GM12874 (cell line): Measurements from ENCODE around the gene MMAB.

Experiments
- TF ChIP-seq, protein P1 (sequence below): IDR thresholded peaks from 2 replicates; pipeline ENCODE4 v1.5.1; 2011; ENCODE audit warnings: low read depth, mild to moderate bottlenecking, control low read depth, low read length, moderate library complexity; ENCODE audit not compliant: insufficient read depth

The MMAB gene

DNA sequence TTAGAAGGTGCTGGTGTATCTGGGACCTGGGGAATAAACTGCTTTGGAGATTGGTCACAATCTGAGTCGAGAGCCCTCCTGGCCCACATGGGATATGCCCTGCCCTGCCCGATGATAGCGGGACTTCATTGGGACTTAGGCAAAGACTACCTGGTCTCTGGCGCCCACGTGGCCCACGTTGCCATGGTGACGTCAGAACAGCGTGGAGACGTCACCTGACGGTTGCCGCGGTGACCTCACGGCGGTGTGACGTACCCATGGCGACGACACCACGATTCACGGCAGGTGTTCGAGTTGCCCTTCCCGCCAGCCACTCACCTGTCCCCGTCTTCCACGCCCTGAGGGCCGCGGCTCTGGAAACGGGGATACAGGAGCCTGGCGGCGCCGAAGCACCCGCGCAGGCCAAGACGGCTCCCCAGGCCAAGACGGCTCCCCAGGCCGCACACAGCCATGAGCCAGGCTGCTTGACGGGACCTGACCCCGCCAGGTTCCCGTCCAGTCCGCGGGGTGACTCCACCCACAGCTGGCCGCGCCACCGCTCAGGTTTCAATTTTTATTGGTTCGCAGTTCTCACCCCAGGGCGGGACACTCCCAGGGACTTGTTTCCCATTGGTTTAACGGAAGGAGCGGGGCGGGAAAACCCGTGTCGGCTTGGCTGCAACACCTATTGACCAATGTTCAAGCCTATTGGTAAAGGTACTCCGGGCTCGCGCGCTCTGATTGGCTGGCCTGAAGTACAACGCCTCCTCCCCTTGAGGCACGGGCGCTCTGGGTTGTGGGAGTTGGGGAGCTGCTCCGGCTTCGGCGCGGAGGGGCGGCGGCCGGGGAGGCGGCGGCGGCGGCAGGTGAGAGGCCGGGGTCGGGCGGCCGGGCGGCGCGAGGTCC is at the start of gene MMAB, which contains the start of gene MVK:
Gene MMAB (minus strand): TSS at position 476 of the 885 bp plus-strand sequence. CDS start 24 bp downstream, at position 452.
Gene MVK (plus strand): TSS at position 766 of the 885 bp plus-strand sequence. CDS start 1,029 bp downstream, outside the sequence.
- TF ChIP-seq, protein P1, sequence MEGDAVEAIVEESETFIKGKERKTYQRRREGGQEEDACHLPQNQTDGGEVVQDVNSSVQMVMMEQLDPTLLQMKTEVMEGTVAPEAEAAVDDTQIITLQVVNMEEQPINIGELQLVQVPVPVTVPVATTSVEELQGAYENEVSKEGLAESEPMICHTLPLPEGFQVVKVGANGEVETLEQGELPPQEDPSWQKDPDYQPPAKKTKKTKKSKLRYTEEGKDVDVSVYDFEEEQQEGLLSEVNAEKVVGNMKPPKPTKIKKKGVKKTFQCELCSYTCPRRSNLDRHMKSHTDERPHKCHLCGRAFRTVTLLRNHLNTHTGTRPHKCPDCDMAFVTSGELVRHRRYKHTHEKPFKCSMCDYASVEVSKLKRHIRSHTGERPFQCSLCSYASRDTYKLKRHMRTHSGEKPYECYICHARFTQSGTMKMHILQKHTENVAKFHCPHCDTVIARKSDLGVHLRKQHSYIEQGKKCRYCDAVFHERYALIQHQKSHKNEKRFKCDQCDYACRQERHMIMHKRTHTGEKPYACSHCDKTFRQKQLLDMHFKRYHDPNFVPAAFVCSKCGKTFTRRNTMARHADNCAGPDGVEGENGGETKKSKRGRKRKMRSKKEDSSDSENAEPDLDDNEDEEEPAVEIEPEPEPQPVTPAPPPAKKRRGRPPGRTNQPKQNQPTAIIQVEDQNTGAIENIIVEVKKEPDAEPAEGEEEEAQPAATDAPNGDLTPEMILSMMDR = no peak

DNA sequence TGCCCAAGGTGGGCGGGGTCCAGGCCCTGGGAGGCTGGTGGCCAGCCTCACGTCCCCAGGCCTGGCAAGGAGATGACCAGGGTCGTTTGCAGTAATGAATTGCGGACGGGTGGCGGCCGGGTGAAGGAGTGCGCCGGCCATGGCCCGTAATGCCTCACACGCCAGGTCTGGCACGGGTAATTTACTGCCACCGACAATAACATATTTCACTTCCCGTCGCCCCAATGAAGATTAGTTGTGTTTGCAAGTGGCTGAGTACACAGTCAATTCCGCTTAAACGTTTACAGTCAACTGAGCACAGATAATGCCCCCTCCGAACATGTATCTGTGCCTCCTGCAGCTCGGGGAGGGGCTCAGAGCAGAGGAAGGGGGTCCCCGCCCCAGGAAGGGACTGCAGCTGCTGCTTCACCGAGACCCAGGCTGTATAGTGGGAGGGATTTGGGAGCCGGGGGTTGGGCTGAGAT is 48.6 kb upstream of the MMAB start:
- TF ChIP-seq, protein P1 = no peak

DNA sequence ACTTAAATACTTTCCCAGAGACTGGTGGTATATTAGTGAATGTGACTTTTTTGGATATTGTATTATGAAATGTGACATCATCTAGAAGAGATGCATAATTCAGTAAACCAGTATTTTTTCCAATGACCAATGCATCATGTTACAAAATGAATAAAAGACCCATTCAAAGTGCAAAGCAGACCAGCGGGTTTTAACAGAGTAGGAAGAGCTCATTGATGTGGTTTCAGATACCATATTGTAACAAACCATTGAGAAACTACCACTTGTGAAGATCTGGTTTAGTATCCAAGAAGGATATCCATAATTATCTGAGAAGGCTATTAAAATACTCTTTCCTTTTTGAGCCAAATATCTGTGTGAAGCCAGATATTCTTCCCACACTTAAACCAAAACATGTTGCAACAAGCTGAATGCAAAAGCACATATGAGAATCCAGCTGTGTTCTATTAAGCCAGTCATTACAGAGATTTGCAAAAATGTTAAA is 47.9 kb upstream of the MMAB start:
- TF ChIP-seq, protein P1 = no peak

DNA sequence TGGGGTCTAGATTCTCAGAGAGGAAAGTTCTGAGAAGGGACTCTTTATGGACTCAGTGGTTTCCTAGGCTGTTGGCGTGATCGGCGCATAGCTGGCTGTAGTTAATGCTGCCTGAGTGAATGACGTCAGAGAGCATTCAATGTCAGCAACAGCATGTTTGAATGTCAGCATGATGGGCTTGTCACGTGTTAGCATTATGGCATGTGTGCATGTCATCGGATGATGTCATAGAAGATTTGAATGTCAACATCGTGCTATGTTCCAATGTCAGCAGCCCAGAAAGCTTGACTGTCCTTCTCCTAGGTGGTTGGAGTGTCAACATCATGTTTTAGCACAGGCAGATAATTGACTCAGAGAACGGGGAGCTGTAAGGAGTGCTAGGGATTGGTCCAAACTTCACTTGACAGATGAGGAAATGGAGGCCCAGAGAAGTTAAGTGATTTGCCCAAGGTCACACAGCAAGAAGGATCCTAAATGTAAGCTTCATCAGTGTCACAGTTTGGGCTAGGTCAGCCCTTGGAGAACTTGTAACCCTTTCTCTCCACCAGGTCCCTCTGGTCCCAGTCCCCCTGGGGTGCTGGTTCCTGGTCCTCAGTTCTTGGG is 45.8 kb upstream of the MMAB start:
- TF ChIP-seq, protein P1 = no peak

DNA sequence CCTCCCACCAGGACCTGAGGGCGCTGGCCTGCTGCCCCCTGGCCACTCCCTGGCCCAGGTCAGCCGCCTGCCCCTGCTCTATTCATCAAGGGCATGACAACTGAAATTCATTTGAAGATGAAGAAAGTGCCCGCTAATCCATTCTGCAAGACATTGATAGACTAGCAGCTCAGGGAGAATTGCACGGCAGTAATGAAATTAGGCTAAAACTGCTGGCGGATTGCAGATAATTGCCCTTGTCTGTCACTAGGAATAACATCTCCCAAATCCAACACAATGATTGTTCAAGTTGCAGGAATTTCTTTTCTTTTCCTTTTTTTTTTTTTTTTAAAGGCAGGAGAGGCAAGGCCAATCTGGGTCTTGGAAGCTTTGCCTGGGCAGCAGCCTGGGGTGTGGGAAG is 44.8 kb upstream of the MMAB start:
- TF ChIP-seq, protein P1 = no peak

DNA sequence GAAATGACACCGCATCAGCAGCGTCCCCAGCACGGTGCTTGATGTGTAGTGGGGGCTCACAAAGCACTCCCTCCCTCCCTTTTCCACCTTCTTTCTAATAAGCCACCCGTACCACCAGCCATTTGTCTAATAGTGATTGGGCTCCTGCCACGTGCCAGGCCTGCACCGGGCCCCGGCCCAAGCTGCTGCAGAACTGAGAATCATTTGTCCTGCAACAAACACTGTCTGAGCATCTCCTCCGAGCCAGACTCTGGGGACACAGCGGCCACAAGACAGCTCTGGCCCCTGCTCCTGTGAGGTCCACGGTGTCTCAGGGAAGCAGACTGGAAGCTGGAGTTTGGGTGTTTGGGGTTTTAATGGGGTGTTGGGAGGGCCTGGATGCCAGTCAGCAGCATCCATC is 44.2 kb upstream of the MMAB start:
- TF ChIP-seq, protein P1 = no peak

DNA sequence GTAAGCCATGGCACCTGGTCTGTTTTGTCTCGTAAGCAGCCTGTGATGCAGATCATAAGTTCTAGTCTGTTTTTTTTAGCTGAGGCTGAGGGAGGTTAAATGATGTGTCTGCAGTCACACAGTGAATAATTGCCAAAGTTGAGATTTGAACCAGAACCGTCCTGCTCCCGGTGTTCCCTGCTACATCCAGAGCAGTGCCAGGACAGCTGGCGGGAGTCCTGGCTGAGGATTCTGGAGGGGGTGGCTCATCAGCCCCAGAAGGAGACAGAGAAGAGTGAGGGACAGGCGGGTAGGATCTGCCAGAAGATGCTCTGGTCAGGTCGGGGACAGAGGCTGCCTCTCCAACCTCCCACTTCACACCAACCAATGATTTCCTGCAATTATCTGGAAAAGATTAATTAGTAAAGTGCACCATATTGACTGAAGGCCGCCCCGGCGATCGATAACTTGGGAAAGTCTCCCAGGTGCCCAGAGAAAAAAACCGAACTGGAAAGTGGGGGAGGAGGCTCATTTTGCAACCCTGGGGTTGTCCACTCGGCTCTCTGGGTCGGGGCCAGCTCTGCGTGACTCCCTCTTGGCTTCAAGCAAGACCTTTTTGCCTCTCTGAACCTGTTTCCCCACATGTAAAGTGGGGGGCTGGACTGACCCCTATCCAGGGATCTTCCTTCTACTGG is 42.4 kb upstream of the MMAB start:
- TF ChIP-seq, protein P1 = no peak
